Panc1 (cell line): ENCODE results near the gene PTPRJ.

ENCODE experiments used
- POLR2AphosphoS5 ChIP-seq: IDR thresholded peaks from 2 replicates; pipeline ENCODE4 v1.6.1; 2012; ENCODE audit warnings: mild to moderate bottlenecking, low read depth, low read length, moderate library complexity
- SIN3A ChIP-seq: IDR thresholded peaks from 2 replicates; pipeline ENCODE4 v1.6.1; 2012; ENCODE audit warnings: low read depth, mild to moderate bottlenecking, low read length, moderate library complexity, borderline replicate concordance; ENCODE audit not compliant: insufficient read depth
- TCF7L2 ChIP-seq: IDR thresholded peaks from 2 replicates; pipeline ENCODE4 v1.6.1; 2011; ENCODE audit warnings: mild to moderate bottlenecking, low read depth, low read length, inconsistent platforms
- TF ChIP-seq, protein P1 (sequence below): fragments of 450-650 bp; IDR thresholded peaks from 2 replicates; pipeline ENCODE4 v1.5.1; 2017; ENCODE audit warnings: mild to moderate bottlenecking

DNA sequence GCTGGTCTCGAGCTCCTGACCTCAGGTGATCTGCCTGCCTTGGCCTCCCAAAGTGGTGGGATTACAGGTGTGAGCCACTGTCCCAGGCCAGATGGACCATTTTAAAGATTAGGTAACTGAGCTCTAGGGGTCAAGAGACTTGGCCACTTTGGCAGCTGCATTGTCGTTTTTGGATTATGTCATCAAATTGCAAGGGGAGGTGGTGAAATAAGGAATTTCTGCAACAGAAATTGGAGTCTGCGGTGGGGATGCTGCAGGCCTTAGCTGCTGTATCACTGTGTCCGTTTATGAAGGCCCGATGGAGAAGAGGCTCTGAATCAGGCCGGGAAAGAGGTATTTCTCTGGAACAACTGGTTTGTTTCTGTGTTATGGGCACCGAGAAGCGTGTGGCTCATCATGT, 34.6 kb downstream of the PTPRJ start:
- TF ChIP-seq, protein P1, sequence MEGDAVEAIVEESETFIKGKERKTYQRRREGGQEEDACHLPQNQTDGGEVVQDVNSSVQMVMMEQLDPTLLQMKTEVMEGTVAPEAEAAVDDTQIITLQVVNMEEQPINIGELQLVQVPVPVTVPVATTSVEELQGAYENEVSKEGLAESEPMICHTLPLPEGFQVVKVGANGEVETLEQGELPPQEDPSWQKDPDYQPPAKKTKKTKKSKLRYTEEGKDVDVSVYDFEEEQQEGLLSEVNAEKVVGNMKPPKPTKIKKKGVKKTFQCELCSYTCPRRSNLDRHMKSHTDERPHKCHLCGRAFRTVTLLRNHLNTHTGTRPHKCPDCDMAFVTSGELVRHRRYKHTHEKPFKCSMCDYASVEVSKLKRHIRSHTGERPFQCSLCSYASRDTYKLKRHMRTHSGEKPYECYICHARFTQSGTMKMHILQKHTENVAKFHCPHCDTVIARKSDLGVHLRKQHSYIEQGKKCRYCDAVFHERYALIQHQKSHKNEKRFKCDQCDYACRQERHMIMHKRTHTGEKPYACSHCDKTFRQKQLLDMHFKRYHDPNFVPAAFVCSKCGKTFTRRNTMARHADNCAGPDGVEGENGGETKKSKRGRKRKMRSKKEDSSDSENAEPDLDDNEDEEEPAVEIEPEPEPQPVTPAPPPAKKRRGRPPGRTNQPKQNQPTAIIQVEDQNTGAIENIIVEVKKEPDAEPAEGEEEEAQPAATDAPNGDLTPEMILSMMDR: no peak
- TF ChIP-seq POLR2AphosphoS5: no peak
- TF ChIP-seq SIN3A: no peak
- no peak for TF ChIP-seq TCF7L2
